ENCODE data around the gene MESP2.

GRCh38 chr15:89809787-89810148, 33.6 kb downstream of the MESP2 start:
- TF ChIP-seq CTCF (IDR thresholded peaks at IDR 0.05) (no peak), ZFX (IDR thresholded peaks at IDR 0.05; ENCODE audit: borderline replicate concordance) (no peak)

All from 22Rv1 (cell line).